Heart left ventricle (tissue), 16 donors: ENCODE data around the gene TTLL11. TPM values are rescaled to one million over a fixed set of nuclear protein-coding genes. Genes with fewer than 3 reads are reported as not detected.

ENCODE experiments used
- ATAC-seq, 4 donors: fragments of 200-7000 bp; cut with Tn5 transposase; one replicate each; pipeline ENCODE4 v1.9.1; 2020 to 2022; ENCODE audit warnings: moderate library complexity in 4 of 4, mild to moderate bottlenecking in 3 of 4, moderate number of reproducible peaks in 1 of 4
- DNase-seq, 5 donors: peaks; one replicate each; pipeline ENCODE4 v3.0.0-alpha.2; 2020
- H3K27ac ChIP-seq, 12 donors: fragments of 200-600 bp; sonication (generic) in 4 of 12; one replicate each; pipeline versions ENCODE4 v1.5.0 to v1.8.0; 2016 to 2022; ENCODE audit warnings: mild to moderate bottlenecking in 2 of 12
- H3K27me3 ChIP-seq, 9 donors: fragments of 200-600 bp; sonication (generic) in 2 of 9; one replicate each; pipeline versions ENCODE4 v1.5.1 to v1.8.0; 2016 to 2022; ENCODE audit warnings: mild to moderate bottlenecking in 3 of 9
- H3K36me3 ChIP-seq, 9 donors: fragments of 200-600 bp; sonication (generic) in 2 of 9; one replicate each; pipeline versions ENCODE4 v1.5.0 to v1.8.0; 2018 to 2022; ENCODE audit warnings: mild to moderate bottlenecking in 2 of 9
- H3K4me1 ChIP-seq, 12 donors: fragments of 200-600 bp; sonication (generic) in 4 of 12; one replicate each; pipeline versions ENCODE4 v1.5.0 to v1.8.0; 2016 to 2022; ENCODE audit warnings: mild to moderate bottlenecking in 3 of 12
- H3K4me3 ChIP-seq, 12 donors: fragments of 200-600 bp; sonication (generic) in 4 of 12; one replicate each; pipeline versions ENCODE4 v1.5.0 to v1.8.0; 2017 to 2022; ENCODE audit warnings: mild to moderate bottlenecking in 9 of 12, moderate library complexity in 4 of 12
- H3K9me3 ChIP-seq, 12 donors: fragments of 200-600 bp; sonication (generic) in 4 of 12; one replicate each; pipeline versions ENCODE4 v1.5.0 to v1.8.0; 2016 to 2022; ENCODE audit warnings: mild to moderate bottlenecking in 1 of 12
- CTCF ChIP-seq, 12 donors: fragments of 200-600 bp; sonication (generic) in 4 of 12; IDR thresholded peaks; one replicate each; pipeline versions ENCODE4 v1.5.0 to v1.8.0; 2018 to 2022; ENCODE audit warnings: antibody characterized with exemption in 12 of 12, mild to moderate bottlenecking in 5 of 12
- POLR2A ChIP-seq, 2 donors: fragments of 450-650 bp; IDR thresholded peaks; one replicate each; pipeline ENCODE4 v1.6.1; 2017; ENCODE audit warnings: antibody characterized with exemption in 2 of 2, mild to moderate bottlenecking in 2 of 2, moderate library complexity in 2 of 2
- WGBS, 4 donors: extraction: QIAGEN DNeasy Blood & Tissue Kit in 2 of 4; methylation state at CpG; one replicate each; pipeline versions ENCODE4 v1.1.5 to v1.1.7; 2013 to 2018; 5-methylcytosine and 5-hydroxymethylcytosine counted together
- intact Hi-C, 10 donors: fragments of 100-400 bp; cut with DNase I; formaldehyde crosslinking; loops; one replicate each; pipeline versions ENCODE4 v1.11.1 to v1.14.2; 2022
- polyA plus RNA-seq, 2 donors: library from polyadenylated mRNA; stranded (reverse); fragments of 200-250 nt; gene quantifications; one replicate each; pipeline ENCODE4 v1.2.3, GENCODE V29; 2013
- total RNA-seq, 9 donors: library from RNA; depleted of rRNA in 2 of 9; stranded (reverse); fragments of >200 nt in 2 of 9; fragmentation: NEBNext Ultra II Directional in 3 of 9; extraction: Animal tissue kit (Norgen Biotek cat#: 25700) in 3 of 9; gene quantifications; one replicate each; pipeline versions ENCODE4 v1.1.0 to v1.2.4, GENCODE V29; 2016 to 2023
- donor health status: ischemic (EF 13 %, LVEDD 7.1; RV severe dilation, severe dysfunction).
- donor health status: healthy with polysubstance abuse.
- donor health status: DM: no; HTN: yes; CAD: no.
- donor health status: DM: no; HTN: no; CAD: no.
- donor health status: ischemic (EF 25% LVEDD 6.9; RV normal size, moderate dysfunction).
- donor health status: ischemic (EF 25% LVEDD 5.7; RV mildly dilated, moderate dysfunction).
- donor health status: healthy.
- donor health status: DM: yes; HTN: yes; CAD: no.
- donor health status: ischemic (EF 35%, LVEDD 5.7; RV mildly dilated, moderate dysfunction).
- donor health status: nonischemic (EF 11% LVEDD 7.7; RV severe dilation, severe dysfunction).
- donor health status: DM: yes; HTN: yes; CAD: no.
- donor health status: PGD.
- donor health status: ischemic (EF 29% LVEDD 5.4; RV normal size, mild dysfunction).
- donor health status: nonischemic (EF 23%, LVEDD 6.1; RV moderate dilation, normal function).

TTLL11 gene
- total and polyA plus RNA-seq, 11 donors, result 2.7 to 10.9 (median 7.9) TPM

- Histone ChIP-seq H3K4me3 (no peak overlapping the region), H3K27ac (no peak overlapping the region), H3K4me1 (peaks cover 0 to 30% (median 8%) of the 10 kb centered on the region in 12 donors), H3K27me3 (no peaks in the 10 kb centered on the region), H3K9me3 (no peaks in the 10 kb centered on the region), H3K36me3 (no peaks in the 10 kb centered on the region)
- WGBS, 4 donors, result 60 to 73% (median 67%) methylated on average over 7 of the region's 7 CpGs
- intact Hi-C loops, result loop anchor here in 2 of 10 donors (10.0 kb wide), 3 partner anchors 253 to 363 kb away; no protein-coding TSS in a partner anchor
- no peak for DNase-seq
- TF ChIP-seq CTCF (IDR thresholded peaks at IDR 0.05) (no peak), POLR2A (IDR thresholded peaks at IDR 0.05) (no peak)
- ATAC-seq, result no peak
Measured at GRCh38 chr9:121997791-121998190, 95.3 kb downstream of the TTLL11 start.

- intact Hi-C loops, result loop anchor here in 2 of 10 donors (10.0 kb wide), 3 partner anchors 252 to 362 kb away; no protein-coding TSS in a partner anchor
- H3K27me3 ChIP-seq, result no peaks in the 10 kb centered on the region
- ATAC-seq (no peak), DNase-seq (no peak)
- WGBS, 4 donors, result 87 to 97% (median 96%) methylated on average over 4 of the region's 4 CpGs
- no peak overlapping the region for H3K27ac ChIP-seq
- no peak overlapping the region for H3K4me3 ChIP-seq
- no peaks in the 10 kb centered on the region for H3K9me3 ChIP-seq
- H3K4me1 ChIP-seq, result peaks cover 0 to 24% (median 7%) of the 10 kb centered on the region in 12 donors
- no peak for TF ChIP-seq CTCF (IDR thresholded peaks at IDR 0.05)
- TF ChIP-seq POLR2A (IDR thresholded peaks at IDR 0.05), result no peak
- H3K36me3 ChIP-seq, result no peaks in the 10 kb centered on the region
Measured at GRCh38 chr9:121996783-121997182, 96.3 kb downstream of the TTLL11 start.

GRCh38 chr9:121995997-121996396, 97.1 kb downstream of the TTLL11 start:
- intact Hi-C loops, result loop anchor here in 3 of 10 donors (2.0 to 10.0 kb wide), 4 partner anchors 251 to 449 kb away; no protein-coding TSS in a partner anchor
- Histone ChIP-seq H3K36me3 (no peaks in the 10 kb centered on the region), H3K27me3 (no peaks in the 10 kb centered on the region), H3K4me3 (no peak overlapping the region), H3K9me3 (no peaks in the 10 kb centered on the region), H3K4me1 (peaks cover 0 to 20% (median 7%) of the 10 kb centered on the region in 12 donors), H3K27ac (no peak overlapping the region)
- ATAC-seq (no peak), DNase-seq (no peak)
- 78 to 88% (median 85%) methylated on average over 5 of the region's 5 CpGs for WGBS, 4 donors
- no peak for TF ChIP-seq POLR2A (IDR thresholded peaks at IDR 0.05)
- no peak for TF ChIP-seq CTCF (IDR thresholded peaks at IDR 0.05)

- no peak overlapping the region for H3K27ac ChIP-seq
- peak; percentile 77 to 95 (median 86) for TF ChIP-seq CTCF (IDR thresholded peaks at IDR 0.05)
- TF ChIP-seq POLR2A (IDR thresholded peaks at IDR 0.05), result no peak
- peaks cover 0 to 13% (median 0%) of the 10 kb centered on the region in 9 donors for H3K36me3 ChIP-seq
- 9 to 16% (median 13%) methylated on average over 8 of the region's 8 CpGs for WGBS, 4 donors
- no peaks in the 10 kb centered on the region for H3K9me3 ChIP-seq
- H3K4me3 ChIP-seq, result no peak overlapping the region
- intact Hi-C loops, result loop anchor here (1.0 to 10.0 kb wide), 18 partner anchors 130 to 446 kb away; no protein-coding TSS in a partner anchor
- peaks cover 0 to 25% (median 4%) of the 10 kb centered on the region in 12 donors for H3K4me1 ChIP-seq
- peak in 4 of 5 donors; percentile 58 to 71 (median 64) for DNase-seq
- ATAC-seq, result peak; percentile 61 to 78 (median 69)
- H3K27me3 ChIP-seq, result no peaks in the 10 kb centered on the region
Measured at GRCh38 chr9:121992571-121993212, 100.4 kb downstream of the TTLL11 start.
